ENCODE data around the gene CLK2. TPM values are rescaled to one million over a fixed set of nuclear protein-coding genes. Genes with fewer than 3 reads are reported as not detected.
"Not testable (repeated sequence)": the region's sequence is repeated elsewhere in the genome, so short reads cannot be mapped to it uniquely, and the experiment has no call there.

CLK2 gene
- total and polyA plus RNA-seq, 2 experiments from 2014 or later = 27.2 to 54.6 TPM

GRCh38 chr1:155232001-155232978 is 41.0 kb downstream of the CLK2 start:
- ATAC-seq; H3K36me3 ChIP-seq (ENCODE audit: insufficient read depth); H2AFZ ChIP-seq; DNase-seq (ENCODE audit: low spot score); H4K20me1 ChIP-seq (replicated peaks; ENCODE audit: insufficient read depth); H3K4me2 ChIP-seq; H3K9me2 ChIP-seq (ENCODE audit: insufficient read depth); H3K4me3 ChIP-seq; H3K4me1 Mint-ChIP-seq; H3F3A ChIP-seq (replicated peaks; ENCODE audit: low read depth); H3K27me3 ChIP-seq (ENCODE audit: insufficient read depth); H3K4me1 ChIP-seq (ENCODE audit: insufficient read depth); H3K4me3 Mint-ChIP-seq; H3K27ac Mint-ChIP-seq; H3K27ac ChIP-seq (ENCODE audit: low read depth); H3K79me2 ChIP-seq (replicated peaks; ENCODE audit: insufficient read depth); H3K9me3 Mint-ChIP-seq: not testable (repeated sequence)
- peaks cover 11% of the 10 kb centered on the region; the same call in 2 of the 3 replicates for H3K36me3 Mint-ChIP-seq (ENCODE audit: low read depth)
- peaks cover 20% of the 10 kb centered on the region for H3K27me3 Mint-ChIP-seq (ENCODE audit: insufficient read depth, low read depth, poor library complexity)

- not testable (repeated sequence) for H3K36me3 ChIP-seq (ENCODE audit: insufficient read depth); H3K79me2 ChIP-seq (replicated peaks; ENCODE audit: insufficient read depth); H3K36me3 Mint-ChIP-seq (ENCODE audit: low read depth); H3K27me3 ChIP-seq (ENCODE audit: insufficient read depth); H3K27ac Mint-ChIP-seq; H3K4me2 ChIP-seq; H3K4me3 Mint-ChIP-seq; H3K9me2 ChIP-seq (ENCODE audit: insufficient read depth); H3K4me3 ChIP-seq; H3K4me1 ChIP-seq (ENCODE audit: insufficient read depth); DNase-seq (ENCODE audit: low spot score); H4K20me1 ChIP-seq (replicated peaks; ENCODE audit: insufficient read depth); H3K9me3 Mint-ChIP-seq; H3F3A ChIP-seq (replicated peaks; ENCODE audit: low read depth); H2AFZ ChIP-seq; H3K27ac ChIP-seq (ENCODE audit: low read depth); ATAC-seq
- Mint-ChIP-seq H3K4me1 (peaks cover 13% of the 10 kb centered on the region), H3K27me3 (ENCODE audit: insufficient read depth, low read depth, poor library complexity) (peaks cover 26% of the 10 kb centered on the region)
These were observed 42.0 kb downstream of the CLK2 start for GRCh38 chr1:155231302-155231701.

GRCh38 chr1:155228096-155228427 is 45.2 kb downstream of the CLK2 start:
- H3K4me3 ChIP-seq = peak overlapping the region; percentile 55
- Mint-ChIP-seq H3K27me3 (ENCODE audit: insufficient read depth, low read depth, poor library complexity) (peaks cover 29% of the 10 kb centered on the region), H3K27ac (peak overlapping the region; percentile 98), H3K4me1 (peaks cover 28% of the 10 kb centered on the region), H3K9me3 (no peaks in the 10 kb centered on the region), H3K4me3 (peak overlapping the region; percentile 83), H3K36me3 (ENCODE audit: low read depth) (peaks cover 9% of the 10 kb centered on the region; the same call in 1 of the 3 replicates)
- TF ChIP-seq CTCF (conservative IDR thresholded peaks at IDR 0.05; ENCODE audit: low read depth in 2 of 2) (0 out of 4 replicates have a peak, but pooled peaks of 1 of the 2 experiments have one; percentile 20), CREB1 (CRISPR knock-in tag; IDR thresholded peaks at IDR 0.05; ENCODE audit: low read depth) (no peak), POLR2AphosphoS5 (IDR thresholded peaks at IDR 0.05; ENCODE audit: low read depth) (no peak), ZNF331 (CRISPR knock-in tag; IDR thresholded peaks at IDR 0.05; ENCODE audit: low read depth) (no peak), JUNB (IDR thresholded peaks at IDR 0.05; ENCODE audit: unreplicated experiment) (no peak), NANOG (IDR thresholded peaks at IDR 0.05; ENCODE audit: borderline replicate concordance) (no peak)
- peak overlapping the region; percentile 88 for H3K4me2 ChIP-seq
- peak overlapping the region; percentile 87 for H3K27ac ChIP-seq (ENCODE audit: low read depth)
- H3F3A ChIP-seq (replicated peaks; ENCODE audit: low read depth) = peaks cover 8% of the 10 kb centered on the region
- peaks cover 14% of the 10 kb centered on the region for H3K4me1 ChIP-seq (ENCODE audit: insufficient read depth)
- ATAC-seq (no peak), DNase-seq (ENCODE audit: low spot score) (no peak)
- no peaks in the 10 kb centered on the region; the same call in 1 of the 2 replicates for H3K27me3 ChIP-seq (ENCODE audit: insufficient read depth)
- peaks cover 11% of the 10 kb centered on the region for H3K79me2 ChIP-seq (replicated peaks; ENCODE audit: insufficient read depth)
- H3K36me3 ChIP-seq (ENCODE audit: insufficient read depth) = no peaks in the 10 kb centered on the region; the same call in 1 of the 2 replicates
- peak overlapping the region; percentile 29 for H2AFZ ChIP-seq
- no peaks in the 10 kb centered on the region for H3K9me2 ChIP-seq (ENCODE audit: insufficient read depth)
- peaks cover 6% of the 10 kb centered on the region; the same call in 1 of the 2 replicates for H4K20me1 ChIP-seq (replicated peaks; ENCODE audit: insufficient read depth)
